OCI-LY1 (cell line): ENCODE results near the gene PBX1.

Experiments used
- EZH2 ChIP-seq: fragments of 200-600 bp; sonication (generic), shearing (Covaris generic); IDR thresholded peaks from 2 replicates; pipeline ENCODE4 v1.8.0; 2017; ENCODE audit warnings: borderline replicate concordance, mixed run types, mild to moderate bottlenecking, antibody characterized with exemption, low read length, moderate library complexity, mixed read lengths
- TF ChIP-seq, protein P1 (sequence below): fragments of 200-600 bp; sonication (generic), shearing (Covaris generic); IDR thresholded peaks from 2 replicates; pipeline ENCODE4 v1.5.1; 2017; ENCODE audit warnings: mild to moderate bottlenecking, antibody characterized with exemption, low read length, moderate library complexity, mixed read lengths

DNA sequence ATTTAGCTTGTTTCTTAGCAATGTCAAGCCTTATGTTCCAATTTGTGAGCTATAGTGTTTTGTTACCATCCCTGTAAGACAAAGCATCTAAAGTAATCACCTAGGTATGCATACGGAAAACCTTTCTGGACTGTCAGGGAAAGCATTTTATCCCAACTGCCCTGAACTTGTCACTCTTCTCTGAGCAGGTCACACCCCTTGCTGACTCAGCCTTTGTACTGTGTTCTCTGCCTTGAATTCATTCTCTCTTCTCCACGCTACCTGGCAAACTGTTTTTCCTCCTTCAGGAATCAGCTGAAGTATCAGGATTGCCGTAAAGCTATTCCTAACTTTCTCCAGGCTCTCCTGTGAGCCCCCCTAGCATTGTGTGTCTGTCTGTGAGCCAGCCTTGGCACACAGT is 54.2 kb downstream of the PBX1 start:
- TF ChIP-seq, protein P1, sequence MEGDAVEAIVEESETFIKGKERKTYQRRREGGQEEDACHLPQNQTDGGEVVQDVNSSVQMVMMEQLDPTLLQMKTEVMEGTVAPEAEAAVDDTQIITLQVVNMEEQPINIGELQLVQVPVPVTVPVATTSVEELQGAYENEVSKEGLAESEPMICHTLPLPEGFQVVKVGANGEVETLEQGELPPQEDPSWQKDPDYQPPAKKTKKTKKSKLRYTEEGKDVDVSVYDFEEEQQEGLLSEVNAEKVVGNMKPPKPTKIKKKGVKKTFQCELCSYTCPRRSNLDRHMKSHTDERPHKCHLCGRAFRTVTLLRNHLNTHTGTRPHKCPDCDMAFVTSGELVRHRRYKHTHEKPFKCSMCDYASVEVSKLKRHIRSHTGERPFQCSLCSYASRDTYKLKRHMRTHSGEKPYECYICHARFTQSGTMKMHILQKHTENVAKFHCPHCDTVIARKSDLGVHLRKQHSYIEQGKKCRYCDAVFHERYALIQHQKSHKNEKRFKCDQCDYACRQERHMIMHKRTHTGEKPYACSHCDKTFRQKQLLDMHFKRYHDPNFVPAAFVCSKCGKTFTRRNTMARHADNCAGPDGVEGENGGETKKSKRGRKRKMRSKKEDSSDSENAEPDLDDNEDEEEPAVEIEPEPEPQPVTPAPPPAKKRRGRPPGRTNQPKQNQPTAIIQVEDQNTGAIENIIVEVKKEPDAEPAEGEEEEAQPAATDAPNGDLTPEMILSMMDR, result no peak
- no peak for TF ChIP-seq EZH2
